Activated gamma-delta T cell treated with Interleukin-2 at 50 U/mL for 16 hours (primary cell): ENCODE data around the gene ZNF860.
"Not testable (repeated sequence)": the region's sequence is repeated elsewhere in the genome, so short reads cannot be mapped to it uniquely, and the experiment has no call there.

Experiments
- DNase-seq: peaks from one replicate; pipeline ENCODE4 v3.0.0-alpha.2; 2020

ZNF860 gene

DNA sequence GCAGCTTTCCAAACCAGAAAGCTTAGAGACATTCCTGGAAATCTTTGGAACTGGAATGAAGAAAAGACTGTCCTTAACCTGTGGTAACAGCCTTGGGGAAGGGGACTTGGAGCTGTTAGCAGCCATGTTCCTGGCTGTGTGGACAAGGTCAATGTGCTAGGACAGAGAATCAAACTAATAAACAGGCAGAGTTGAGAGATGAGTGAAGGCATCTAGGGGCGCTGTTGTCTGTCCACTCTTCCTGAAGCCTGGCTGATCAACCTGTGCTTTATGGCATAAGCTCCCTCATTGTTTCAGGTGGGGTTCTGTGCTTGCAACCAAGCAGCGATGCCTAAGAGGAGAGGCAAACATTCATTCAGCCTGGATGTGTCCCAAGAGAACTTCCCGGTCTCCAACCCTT is 19.3 kb downstream of the ZNF860 start:
- DNase-seq, result no peak

DNA sequence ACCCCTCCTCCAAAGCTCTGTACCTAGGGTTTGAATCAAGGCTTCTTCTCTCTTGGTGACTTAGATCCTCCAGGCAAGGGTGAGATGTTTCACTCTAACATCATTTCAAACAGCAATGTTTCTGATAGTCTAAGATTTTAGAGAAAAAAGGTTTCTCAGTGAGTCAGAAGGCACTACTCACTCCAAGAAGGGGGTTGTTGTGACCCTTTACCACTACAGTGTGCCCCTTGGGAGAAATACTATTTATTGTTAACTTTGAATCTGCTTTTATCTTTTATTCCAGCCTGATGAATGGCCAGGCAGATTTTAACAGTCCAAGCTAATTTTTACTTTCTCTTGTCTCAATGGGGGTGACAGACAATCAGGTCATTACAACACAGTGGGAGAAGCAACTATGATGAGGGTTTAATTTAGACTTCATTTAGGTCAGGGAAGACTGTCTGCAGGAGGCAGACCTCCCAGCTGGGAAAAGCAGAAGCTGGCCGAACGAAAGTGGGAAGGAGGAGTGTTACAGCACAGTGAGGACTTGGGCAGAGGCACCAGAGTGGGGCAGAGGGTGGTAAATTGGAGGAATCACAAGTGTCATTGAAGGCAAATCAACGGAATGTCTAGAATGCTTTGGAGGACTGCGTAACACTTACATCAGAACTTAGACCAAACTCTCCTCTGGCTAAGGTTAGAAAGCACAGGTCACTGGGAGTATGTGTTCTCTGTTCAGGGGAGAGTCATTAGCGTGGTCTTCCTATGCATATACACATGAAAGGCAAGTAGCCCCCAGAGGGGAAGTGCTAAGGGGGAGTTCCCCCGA is 21.2 kb downstream of the ZNF860 start:
- no peak for DNase-seq

GRCh38 chr3:32003380-32003779 is 21.8 kb downstream of the ZNF860 start:
- no peak for DNase-seq

DNA sequence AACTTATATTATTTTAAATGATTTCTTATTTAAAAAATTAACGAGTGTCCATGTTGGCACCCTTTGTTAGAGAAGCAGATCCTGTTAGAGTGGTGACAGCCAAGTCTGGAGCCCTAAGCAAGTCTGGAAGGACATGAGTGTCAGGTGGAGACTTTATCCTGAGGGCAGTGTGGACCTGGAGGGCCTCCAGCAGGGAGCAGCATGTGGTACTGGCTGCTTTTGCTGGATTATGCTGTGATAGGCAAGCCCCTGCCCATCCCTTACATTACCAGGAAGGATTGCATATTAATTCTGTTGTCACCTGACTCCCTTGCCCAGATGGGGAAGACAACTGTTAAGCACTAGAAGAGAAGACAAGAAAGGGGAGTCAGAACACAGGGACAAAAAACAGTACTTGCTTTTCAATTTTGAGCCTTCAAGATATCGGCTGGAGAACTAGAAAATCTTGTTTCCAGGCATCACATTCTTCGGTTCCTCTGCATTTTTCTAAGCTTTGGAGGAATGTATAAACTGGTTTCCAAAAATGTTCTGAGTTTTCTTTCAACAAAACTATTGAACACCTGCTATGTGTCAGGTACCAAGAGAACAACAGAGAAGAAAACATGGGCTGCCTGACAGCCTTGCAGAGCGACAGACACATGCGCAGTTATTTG is 22.7 kb downstream of the ZNF860 start:
- no peak for DNase-seq

GRCh38 chr3:32009101-32009500 is 27.6 kb downstream of the ZNF860 start:
- DNase-seq, result no peak

DNA sequence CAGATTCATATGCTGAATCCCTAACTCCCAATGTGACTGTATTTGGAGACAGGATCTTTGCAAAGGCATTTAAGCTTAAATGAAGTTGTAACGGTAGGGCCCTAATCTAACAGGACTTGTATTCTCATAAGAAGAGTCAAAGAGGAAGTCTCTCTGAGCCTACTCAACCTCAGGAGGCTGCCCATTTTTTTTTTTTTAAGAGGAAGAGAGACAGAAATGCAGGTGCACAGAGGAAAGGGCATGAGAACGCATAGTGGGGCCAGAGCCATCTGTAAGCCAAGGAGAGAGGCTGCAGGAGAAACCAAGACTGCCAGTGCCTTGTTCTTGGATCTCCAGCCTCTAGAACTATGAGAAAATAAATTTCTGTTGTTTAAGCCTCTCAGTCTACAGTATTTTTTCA is 28.4 kb downstream of the ZNF860 start:
- DNase-seq, result no peak

DNA sequence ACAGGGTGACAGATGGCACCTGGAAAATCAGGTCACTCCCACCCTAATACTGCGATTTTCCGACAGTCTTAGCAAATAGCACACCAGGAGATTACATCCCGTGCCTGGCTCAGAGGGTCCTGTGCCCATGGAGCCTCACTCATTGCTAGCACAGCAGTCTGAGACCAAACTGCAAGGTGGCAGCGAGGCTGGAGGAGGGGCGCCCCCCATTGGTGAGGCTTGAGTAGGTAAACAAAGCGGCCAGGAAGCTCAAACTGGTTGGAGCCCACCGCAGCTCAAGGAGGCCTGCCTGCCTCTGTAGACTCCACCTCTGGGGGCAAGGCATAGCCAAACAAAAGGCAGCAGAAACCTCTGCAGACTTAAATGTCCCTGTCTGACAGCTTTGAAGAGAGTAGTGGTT is 29.1 kb downstream of the ZNF860 start:
- not testable (repeated sequence) for DNase-seq

GRCh38 chr3:32015638-32016037 is 34.1 kb downstream of the ZNF860 start:
- DNase-seq, result not testable (repeated sequence)

DNA sequence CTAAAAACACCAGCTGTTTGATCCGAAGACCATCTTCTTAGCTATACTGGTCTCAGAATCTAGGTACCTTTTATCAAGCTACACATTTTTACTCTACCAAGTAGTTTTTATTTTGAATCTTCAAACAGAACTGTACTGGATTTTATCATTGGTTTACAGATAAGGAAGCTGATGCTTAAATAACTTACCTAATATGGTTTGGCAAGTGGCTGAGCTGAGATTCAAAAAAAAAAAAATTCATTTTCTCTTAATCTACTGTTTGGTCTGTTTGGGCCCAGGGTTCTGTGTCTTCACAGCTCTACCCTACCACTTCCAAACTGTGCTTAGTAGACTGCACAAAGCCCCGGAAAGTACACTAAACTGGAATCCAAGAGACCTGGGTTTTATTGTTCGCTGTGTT is 35.7 kb downstream of the ZNF860 start:
- no peak for DNase-seq

- no peak for DNase-seq
Observed at GRCh38 chr3:32018757-32019564, 37.4 kb downstream of the ZNF860 start.

DNA sequence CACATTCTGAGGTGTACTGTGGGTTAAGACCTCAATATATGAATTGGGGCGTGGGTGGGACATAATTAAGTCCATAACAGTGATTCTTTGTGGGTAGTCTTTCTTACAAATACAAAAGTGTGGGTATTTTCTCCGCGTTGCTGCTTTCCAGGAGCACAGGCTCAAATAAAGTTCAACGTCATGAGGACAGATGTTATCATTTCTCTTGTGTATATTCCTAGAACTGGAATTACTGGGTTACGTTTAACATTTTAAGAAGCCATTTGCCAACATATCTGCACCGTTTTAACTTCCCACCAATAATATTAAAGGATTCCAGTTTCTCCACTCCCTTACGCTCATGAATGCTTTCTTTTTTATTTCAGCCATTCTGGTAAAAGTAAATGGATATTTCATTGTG is 39.6 kb downstream of the ZNF860 start:
- DNase-seq, result no peak

- DNase-seq, result no peak
Observed at GRCh38 chr3:32021748-32022147, 40.2 kb downstream of the ZNF860 start.

GRCh38 chr3:32022947-32023346 is 41.4 kb downstream of the ZNF860 start:
- DNase-seq, result no peak

DNA sequence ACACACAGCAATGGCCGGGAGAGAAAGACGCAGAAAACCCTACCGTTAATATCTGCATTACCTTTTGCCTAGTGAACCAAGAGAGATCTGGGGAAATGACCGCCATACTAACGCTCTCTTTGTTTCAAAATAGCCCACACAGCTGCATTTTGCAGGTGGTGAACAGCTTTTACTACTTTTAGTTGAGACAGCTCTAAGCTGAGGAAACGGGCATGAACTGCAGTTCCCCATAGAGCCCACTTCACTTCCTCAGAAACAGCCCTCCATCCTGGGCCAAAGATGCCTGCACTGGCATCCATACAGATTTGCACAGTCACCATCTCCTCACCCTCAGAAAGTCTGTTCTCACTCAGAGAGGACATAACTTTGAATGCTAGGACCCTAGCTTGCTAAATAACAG is 45.0 kb downstream of the ZNF860 start:
- no peak for DNase-seq

DNA sequence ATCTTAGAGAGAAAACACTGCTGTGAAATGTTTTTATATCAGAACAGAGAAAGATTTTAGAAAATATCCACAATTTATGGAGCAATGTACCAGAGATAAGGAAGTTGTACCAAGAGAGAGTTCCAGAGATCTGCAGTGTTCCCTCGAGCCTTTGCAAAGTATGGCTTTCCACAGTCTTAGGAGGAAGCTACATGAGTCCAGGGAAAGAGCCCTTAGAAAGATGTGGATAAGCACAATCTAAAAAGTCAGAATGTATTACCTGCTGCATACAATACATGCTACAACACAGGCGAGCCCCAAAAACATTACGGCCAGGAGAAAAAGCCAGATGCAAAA is 56.4 kb downstream of the ZNF860 start:
- no peak for DNase-seq

- DNase-seq, result no peak
Observed at GRCh38 chr3:32041316-32041715, 59.8 kb downstream of the ZNF860 start.
